HUES48 (cell line): ENCODE results near the gene TBC1D4.

Source experiments
- H3K27ac ChIP-seq: one replicate; pipeline ENCODE4 v1.7.0; 2013; ENCODE audit warnings: low read depth, low read length, inconsistent platforms
- H3K27me3 ChIP-seq: 2 replicates; pipeline ENCODE4 v1.6.1; 2013; ENCODE audit warnings: mild to moderate bottlenecking, low read length; ENCODE audit not compliant: control insufficient read depth, insufficient read depth
- H3K36me3 ChIP-seq: 2 replicates; pipeline ENCODE4 v1.6.1; 2013; ENCODE audit warnings: low read length; ENCODE audit not compliant: control insufficient read depth, insufficient read depth
- H3K4me1 ChIP-seq: 2 replicates; pipeline ENCODE4 v1.6.1; 2013; ENCODE audit warnings: mild to moderate bottlenecking, low read length; ENCODE audit not compliant: control insufficient read depth, insufficient read depth
- H3K4me3 ChIP-seq: 2 replicates; pipeline ENCODE4 v1.5.1; 2013; ENCODE audit warnings: mild to moderate bottlenecking, low read depth, low read length
- H3K9ac ChIP-seq: 2 replicates; pipeline ENCODE4 v1.6.1; 2013; ENCODE audit warnings: mild to moderate bottlenecking, low read depth, low read length, moderate library complexity
- H3K9me3 ChIP-seq: 2 replicates; pipeline ENCODE4 v1.6.1; 2013; ENCODE audit warnings: low read length; ENCODE audit not compliant: control insufficient read depth, insufficient read depth

The TBC1D4 gene

GRCh38 chr13:75385708-75386083 lies 96.3 kb downstream of the TBC1D4 start:
- Histone ChIP-seq H3K36me3 (no peaks in the 10 kb centered on the region), H3K27me3 (no peaks in the 10 kb centered on the region), H3K9me3 (no peaks in the 10 kb centered on the region), H3K4me1 (peaks cover 3% of the 10 kb centered on the region; the same call in 1 of the 2 replicates), H3K4me3 (no peak overlapping the region), H3K27ac (no peak overlapping the region), H3K9ac (no peak overlapping the region)

DNA sequence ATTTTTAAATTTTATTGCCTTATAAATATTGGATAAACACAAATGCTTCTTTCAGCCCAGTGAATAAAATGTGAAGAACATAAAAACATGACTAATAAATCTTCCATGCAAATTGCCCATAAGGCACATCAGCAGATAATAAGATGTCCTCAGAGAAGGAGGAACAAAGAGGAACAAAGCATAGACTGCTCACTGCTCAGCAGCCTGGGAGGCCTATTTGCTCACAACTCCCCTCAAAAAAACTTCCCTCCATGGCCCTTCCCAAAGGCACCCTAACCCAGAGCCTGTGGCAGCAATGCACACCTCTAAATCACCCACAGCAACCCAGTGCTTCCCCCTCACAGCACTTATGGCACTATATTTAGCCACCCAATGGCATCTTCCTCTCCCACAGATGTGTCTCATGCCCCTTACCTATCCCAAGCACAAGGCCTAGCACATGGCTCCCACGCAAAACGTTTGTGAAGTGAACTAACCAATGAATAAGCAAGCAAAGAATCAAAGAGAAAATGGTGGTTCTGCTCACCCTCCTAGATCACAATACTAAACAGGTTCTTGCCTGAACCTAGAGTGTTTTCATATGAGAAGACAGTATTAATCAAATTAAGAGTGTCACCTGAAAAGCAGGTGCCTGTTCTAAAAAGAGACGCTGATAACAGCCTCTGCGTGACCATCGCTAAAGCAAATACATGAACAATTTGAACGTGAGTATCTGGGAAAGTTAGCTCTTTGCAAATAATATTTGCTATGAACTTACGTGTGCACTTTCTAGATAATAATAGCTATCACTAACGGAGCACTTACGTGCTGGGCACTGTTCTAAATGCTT lies 96.9 kb downstream of the TBC1D4 start:
- Histone ChIP-seq H3K27me3 (no peaks in the 10 kb centered on the region), H3K4me1 (peaks cover 3% of the 10 kb centered on the region; the same call in 1 of the 2 replicates), H3K9me3 (no peaks in the 10 kb centered on the region), H3K4me3 (no peak overlapping the region), H3K36me3 (no peaks in the 10 kb centered on the region), H3K27ac (no peak overlapping the region), H3K9ac (no peak overlapping the region)

DNA sequence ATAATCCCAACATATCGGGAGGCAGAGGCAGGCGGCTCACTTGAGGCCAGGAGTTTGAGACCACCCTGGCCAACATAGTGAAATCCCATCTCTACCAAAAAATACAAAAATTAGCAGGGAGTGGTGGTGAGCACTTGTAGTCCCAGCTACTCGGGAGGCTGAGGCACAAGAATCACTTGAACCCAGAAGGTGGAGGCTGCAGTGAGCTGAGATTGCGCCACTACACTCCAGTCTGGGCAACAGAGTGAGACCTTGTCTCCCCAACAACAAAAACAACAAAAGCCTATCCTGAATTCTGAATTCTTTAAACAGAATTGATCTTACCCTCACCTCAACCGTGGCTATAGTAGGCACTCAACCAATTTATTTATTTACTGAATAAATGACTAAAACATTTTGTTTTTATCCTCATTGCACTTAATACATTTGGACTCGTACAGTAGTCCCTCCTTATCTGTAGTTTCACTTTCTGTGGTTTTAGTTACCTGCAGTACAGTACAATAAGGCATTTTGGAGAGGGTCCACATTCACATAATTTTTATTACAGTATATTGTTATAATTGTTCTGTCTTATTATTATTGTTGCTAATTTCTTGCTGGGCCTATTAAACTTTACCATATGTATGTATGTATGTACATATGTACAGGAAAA lies 98.8 kb downstream of the TBC1D4 start:
- H3K27me3 ChIP-seq = no peaks in the 10 kb centered on the region
- no peak overlapping the region for H3K9ac ChIP-seq
- H3K4me1 ChIP-seq = peaks cover 10% of the 10 kb centered on the region

DNA sequence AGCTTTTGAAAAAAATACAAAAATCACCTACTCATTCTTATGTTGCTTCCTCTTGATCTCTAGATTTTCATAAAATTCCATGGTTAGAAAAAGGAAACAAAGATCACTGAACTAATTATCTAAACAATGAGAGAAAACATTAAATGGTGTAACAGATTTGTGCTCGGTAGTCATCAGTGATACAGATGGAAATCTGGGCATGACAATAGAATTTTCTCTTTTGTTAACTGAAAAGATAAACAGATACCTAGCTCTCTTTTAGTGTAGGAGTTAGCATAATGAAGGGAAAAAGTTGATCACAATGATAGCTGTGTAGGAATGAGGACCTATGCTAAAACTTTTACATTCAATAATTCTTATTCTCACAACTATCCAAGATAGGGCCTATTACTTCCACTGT lies 103.7 kb downstream of the TBC1D4 start:
- H3K27ac ChIP-seq = no peak overlapping the region
- H3K36me3 ChIP-seq = no peaks in the 10 kb centered on the region
- no peaks in the 10 kb centered on the region for H3K9me3 ChIP-seq
- H3K4me3 ChIP-seq = peak overlapping the region; percentile 15; the same call in 1 of the 2 replicates
- no peak overlapping the region for H3K9ac ChIP-seq
- no peaks in the 10 kb centered on the region for H3K27me3 ChIP-seq
- peaks cover 33% of the 10 kb centered on the region for H3K4me1 ChIP-seq

More for the DNA sequence above, 98.8 kb downstream of the TBC1D4 start:
- no peaks in the 10 kb centered on the region for H3K36me3 ChIP-seq
- H3K9me3 ChIP-seq = no peaks in the 10 kb centered on the region
- H3K4me3 ChIP-seq = no peak overlapping the region
- no peak overlapping the region for H3K27ac ChIP-seq

DNA sequence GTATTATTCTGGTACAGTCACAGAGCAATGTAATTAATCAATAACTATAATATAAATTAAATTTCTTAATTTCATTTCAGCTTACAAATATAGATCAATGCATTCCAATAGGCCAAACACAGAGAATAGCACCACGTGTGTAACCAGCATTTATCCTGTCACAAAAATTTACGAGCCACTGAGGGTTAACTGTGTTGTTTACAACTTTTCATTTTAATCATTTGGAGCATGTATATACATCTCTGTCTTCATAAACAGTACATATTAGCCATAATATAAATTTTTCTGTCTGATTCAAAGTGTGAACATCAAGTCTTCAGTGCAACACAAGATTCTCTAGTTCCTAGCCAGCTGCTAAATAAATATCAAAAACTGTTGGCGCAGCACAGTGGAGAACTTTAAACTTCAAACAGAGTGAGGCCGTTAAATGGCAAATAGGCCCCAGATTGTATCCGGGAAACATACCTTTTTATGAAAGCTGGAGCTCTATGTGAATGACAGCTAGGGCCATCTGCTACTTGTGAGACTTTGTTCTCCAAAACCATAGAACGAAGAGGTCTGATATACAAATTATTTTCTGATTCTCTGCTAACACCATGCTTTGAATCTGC lies 105.1 kb downstream of the TBC1D4 start:
- Histone ChIP-seq H3K36me3 (no peaks in the 10 kb centered on the region), H3K27ac (peak overlapping the region; percentile 2), H3K27me3 (no peaks in the 10 kb centered on the region)

GRCh38 chr13:75375329-75375728 lies 106.6 kb downstream of the TBC1D4 start:
- Histone ChIP-seq H3K4me1 (peaks cover 35% of the 10 kb centered on the region), H3K4me3 (no peak overlapping the region), H3K36me3 (no peaks in the 10 kb centered on the region), H3K27ac (no peak overlapping the region), H3K9ac (no peak overlapping the region), H3K9me3 (no peaks in the 10 kb centered on the region), H3K27me3 (no peaks in the 10 kb centered on the region)

More for the DNA sequence above, 105.1 kb downstream of the TBC1D4 start:
- no peak overlapping the region for H3K9ac ChIP-seq
- no peak overlapping the region for H3K4me3 ChIP-seq
- no peaks in the 10 kb centered on the region for H3K9me3 ChIP-seq
- H3K4me1 ChIP-seq = peaks cover 35% of the 10 kb centered on the region

DNA sequence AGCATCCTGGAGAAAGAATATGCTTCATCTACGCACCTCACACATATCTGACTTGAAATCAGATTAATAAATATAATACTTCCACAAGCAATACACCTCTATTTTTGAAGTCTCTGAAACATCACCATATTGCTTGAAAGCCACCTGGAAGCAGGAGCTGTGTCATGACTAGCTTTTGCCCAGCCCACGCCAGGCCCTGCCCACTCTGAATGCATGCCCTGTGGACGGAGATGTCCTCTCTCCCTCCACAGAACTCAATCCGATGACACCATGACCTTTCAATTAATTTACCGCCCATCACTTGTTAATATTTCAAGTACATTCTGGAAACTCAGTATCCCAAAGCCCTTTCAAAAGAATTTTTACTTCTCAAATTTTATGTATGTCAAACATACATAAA lies 108.0 kb downstream of the TBC1D4 start:
- Histone ChIP-seq H3K9me3 (no peaks in the 10 kb centered on the region), H3K9ac (no peak overlapping the region), H3K4me3 (no peak overlapping the region), H3K27me3 (no peaks in the 10 kb centered on the region), H3K4me1 (peaks cover 35% of the 10 kb centered on the region), H3K27ac (no peak overlapping the region), H3K36me3 (no peaks in the 10 kb centered on the region)

GRCh38 chr13:75372923-75373841 lies 108.8 kb downstream of the TBC1D4 start:
- Histone ChIP-seq H3K36me3 (no peaks in the 10 kb centered on the region), H3K4me1 (peaks cover 27% of the 10 kb centered on the region), H3K4me3 (no peak overlapping the region), H3K27me3 (no peaks in the 10 kb centered on the region), H3K9me3 (no peaks in the 10 kb centered on the region), H3K9ac (no peak overlapping the region), H3K27ac (no peak overlapping the region)

- H3K4me1 ChIP-seq = peaks cover 22% of the 10 kb centered on the region
- H3K36me3 ChIP-seq = no peaks in the 10 kb centered on the region
- H3K27ac ChIP-seq = no peak overlapping the region
- H3K9me3 ChIP-seq = no peaks in the 10 kb centered on the region
- no peaks in the 10 kb centered on the region for H3K27me3 ChIP-seq
- no peak overlapping the region for H3K4me3 ChIP-seq
- H3K9ac ChIP-seq = no peak overlapping the region
Measured at GRCh38 chr13:75372517-75372916, 109.5 kb downstream of the TBC1D4 start.

DNA sequence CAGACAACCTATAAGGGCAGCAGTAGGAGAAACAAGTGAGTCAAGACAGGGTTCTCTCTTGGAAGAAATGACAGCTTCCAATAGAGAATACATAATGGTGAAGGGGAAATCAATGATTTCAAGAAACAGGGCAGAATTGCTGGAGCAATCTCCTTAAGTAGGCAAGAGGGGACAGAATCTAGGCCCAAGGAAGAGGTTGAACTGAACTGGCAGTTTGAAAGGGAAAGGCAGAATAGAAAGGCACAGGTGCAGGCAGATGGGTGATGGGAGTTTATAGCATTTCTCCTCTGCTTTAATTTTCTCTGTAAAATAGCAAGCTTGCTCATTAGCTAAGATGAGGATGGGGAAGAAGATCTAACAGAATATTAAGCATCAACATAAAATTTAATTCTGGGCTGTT lies 110.8 kb downstream of the TBC1D4 start:
- Histone ChIP-seq H3K27me3 (no peaks in the 10 kb centered on the region), H3K9ac (no peak overlapping the region), H3K36me3 (no peaks in the 10 kb centered on the region), H3K4me3 (no peak overlapping the region), H3K4me1 (peaks cover 18% of the 10 kb centered on the region), H3K9me3 (no peaks in the 10 kb centered on the region), H3K27ac (no peak overlapping the region)
